Right lung (tissue), 5 donors: ENCODE measurements around the gene IL24. TPM values are rescaled to one million over a fixed set of nuclear protein-coding genes. Genes with fewer than 3 reads are reported as not detected.
"Not testable (repeated sequence)": the region's sequence is repeated elsewhere in the genome, so short reads cannot be mapped to it uniquely, and the experiment has no call there.

Experiments used
- DNase-seq, 2 donors: peaks; one replicate each; pipeline ENCODE4 v3.0.0-alpha.2; 2013
- polyA plus RNA-seq, 5 donors: library from polyadenylated mRNA; unstranded; fragments of 120-200 nt; gene quantifications; one replicate each; pipeline versions ENCODE4 v1.2.1 to v1.2.3, GENCODE V29; 2013; ENCODE audit warnings: inconsistent platforms in 1 of 5, low replicate concordance in 1 of 5; ENCODE audit not compliant: insufficient read length in 5 of 5, insufficient read depth in 1 of 5

The IL24 gene
- polyA plus RNA-seq, 5 donors: 0.22 to 0.64 (median 0.29) TPM

DNA sequence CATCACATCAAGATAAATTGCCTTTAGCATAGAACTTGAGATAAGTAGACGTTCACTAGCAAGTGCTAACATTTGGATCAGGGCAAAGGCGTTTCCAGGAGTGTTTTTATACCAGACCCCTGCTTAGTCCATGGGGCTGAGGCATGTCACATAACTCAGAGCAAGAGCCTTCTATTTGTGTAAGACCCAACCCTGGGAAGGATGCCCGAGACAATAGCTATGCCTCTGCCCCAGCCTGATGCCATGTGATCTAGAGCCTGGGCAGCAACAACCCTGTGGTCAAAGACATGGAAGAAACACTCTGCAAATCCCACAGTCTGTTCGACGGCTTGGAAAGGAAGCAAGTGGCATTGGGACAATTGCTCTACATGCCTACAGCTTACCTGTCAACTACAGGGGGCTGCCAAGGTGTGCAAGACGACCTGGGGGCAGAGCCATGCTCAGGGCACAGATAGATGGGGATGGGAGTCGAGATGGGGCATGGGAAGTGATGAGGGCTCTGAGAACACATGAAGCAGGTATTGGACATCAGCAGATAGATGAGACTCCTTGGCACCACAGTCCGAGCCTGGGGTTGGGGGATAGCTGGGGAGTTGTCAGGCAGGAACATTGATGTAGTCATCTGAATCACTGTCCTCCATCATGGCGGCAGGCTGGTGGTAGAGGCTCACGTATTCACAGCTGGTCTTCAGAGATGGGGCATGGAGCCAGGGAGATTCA, 7.3 kb downstream of the IL24 start:
- no peak for DNase-seq

DNA sequence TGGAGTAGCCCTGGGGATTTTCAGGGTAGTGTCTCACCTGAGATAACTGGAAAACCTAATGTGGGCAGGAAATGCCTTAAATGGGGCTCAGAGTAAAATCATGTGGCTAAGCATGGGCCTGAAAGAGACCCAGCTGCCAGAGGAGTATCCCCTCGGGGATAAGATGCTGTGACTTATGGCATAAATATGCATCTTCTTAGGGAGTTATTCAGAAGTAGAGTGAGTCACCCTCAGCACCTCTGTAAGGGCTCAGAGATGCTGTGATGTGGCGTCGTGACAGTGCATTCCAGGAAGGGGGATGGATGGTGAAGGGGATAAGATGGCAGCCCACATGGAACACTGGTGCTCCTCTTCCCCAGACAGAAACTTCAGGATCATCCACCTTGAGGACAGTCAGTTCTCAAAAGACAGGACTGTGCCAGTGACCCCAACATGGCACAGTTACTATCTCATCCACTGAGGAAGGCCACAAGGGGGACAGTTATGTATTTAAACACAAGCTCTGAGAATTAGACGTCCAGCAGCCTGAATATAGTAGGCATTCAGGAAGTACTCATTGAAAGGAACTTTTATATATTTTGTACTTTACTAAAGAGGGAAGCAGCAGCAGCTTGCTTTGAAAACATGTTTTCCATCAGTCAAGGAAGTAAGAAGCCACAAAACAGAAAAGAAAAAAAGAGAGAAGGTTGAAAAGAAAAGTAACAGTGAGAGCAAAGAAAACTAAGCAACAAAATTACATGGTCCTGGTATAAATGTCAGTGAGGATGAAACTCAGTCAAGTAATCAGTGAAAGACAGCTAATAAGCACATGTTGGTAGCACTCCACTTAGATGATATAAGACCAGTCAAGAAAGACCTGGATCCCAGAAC, 8.3 kb downstream of the IL24 start:
- no peak for DNase-seq

DNA sequence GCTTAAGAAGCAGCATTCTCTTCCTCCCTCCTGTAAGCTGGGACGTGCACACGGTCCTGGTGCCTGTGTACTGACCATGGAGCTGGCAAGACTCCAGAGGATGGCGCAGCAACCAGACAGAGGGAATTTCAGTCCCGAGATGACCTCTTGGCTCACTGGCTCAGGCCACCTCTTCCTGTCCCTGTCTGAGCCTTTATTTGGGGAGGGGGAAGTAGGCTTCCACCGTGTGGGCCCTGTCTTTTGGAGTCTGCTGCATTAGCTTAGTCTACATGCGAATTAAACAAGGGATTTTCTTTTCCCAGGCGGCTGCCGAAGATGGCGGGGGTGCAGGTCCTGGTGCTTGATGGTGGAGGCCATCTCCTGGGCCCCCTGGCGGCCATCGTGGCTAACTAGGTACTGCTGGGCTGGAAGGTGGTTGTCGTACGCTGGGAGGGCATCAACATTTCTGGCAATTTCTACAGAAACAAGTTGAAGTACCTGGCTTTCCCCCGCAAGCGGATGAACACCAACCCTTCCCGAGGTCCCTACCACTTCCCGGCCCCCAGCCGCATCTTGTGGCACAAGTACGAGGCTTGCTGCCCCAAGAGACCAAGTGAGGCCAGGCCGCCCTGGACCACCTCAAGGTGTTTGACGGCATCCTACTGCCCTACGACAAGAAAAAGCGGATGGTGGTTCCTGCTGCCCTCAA, 10.2 kb downstream of the IL24 start:
- DNase-seq: no peak

DNA sequence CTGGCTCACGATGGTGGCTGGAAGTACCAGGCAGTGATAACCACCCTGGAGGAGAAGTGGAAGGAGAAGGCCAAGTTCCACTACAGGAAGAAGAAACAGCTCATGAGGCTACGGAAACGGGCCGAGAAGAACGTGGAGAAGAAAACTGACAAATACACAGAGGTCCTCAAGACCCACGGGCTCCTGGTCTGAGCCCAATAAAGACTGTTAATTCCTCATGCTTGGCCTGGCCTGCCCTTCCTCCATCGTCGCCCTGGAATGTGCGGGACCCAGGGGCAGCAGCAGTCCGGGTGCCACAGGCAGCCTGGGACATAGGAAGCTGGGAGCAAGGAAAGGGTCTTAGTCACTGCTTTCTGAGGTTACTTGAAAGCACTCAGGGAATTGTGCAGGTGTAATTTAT, 10.8 kb downstream of the IL24 start:
- no peak for DNase-seq

DNA sequence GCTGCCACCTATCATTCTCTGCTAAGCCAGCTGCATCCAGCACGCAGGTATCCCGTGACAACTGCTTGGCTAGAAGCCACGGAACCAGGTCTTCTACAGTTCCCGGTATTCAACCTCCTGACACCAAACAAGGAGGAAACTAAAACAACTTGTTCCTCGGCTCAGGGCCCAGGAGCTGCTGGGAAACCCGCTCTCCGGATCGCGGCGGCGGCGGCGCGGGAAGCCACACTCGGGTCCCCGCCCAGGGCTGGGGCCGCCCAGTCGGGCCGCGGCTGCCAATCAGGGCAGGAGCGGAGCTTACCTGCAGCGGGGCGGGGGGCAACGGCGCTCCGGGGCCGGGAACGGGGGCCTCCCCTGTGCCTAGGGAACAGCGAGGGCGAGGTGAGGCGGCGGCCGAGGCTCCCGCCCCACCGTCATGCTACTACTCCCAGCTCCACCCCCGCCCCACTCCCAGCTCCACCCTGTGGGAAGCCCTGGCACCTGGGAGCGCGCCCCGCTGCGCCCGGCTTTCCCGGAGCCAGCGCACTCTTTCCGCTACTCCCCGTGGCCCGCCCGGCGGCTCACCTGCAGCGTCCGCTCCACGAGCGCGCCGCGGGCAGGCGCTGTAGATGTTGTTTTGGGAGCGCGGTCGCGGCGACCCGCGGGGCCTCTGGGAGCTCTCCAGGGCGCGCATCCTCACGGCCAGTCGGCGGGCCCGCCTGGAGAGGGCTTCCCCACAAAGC, 12.1 kb downstream of the IL24 start:
- DNase-seq: peak; percentile 65 to 69

DNA sequence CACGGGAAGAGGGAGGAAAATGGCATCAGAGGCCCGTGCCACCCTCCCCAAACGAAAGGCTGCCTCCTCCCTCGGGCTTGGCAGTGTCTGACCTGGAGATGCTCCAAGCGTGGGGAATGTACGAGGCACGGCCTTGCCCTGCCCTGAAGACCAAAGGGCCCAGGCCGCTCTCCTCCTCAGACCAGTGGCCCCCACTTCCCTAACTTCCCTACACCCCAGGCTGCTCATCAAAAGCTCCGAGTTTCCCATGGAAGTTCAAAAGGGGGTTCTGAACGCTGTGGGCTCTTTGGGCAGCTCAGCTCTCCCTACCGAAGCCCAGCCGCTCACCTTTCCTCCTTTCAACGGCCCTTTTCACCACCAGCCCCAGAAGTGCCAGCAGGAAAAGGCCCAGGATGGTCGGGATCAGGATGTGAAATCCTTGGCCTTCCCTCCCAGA, 12.7 kb downstream of the IL24 start:
- DNase-seq: no peak

DNA sequence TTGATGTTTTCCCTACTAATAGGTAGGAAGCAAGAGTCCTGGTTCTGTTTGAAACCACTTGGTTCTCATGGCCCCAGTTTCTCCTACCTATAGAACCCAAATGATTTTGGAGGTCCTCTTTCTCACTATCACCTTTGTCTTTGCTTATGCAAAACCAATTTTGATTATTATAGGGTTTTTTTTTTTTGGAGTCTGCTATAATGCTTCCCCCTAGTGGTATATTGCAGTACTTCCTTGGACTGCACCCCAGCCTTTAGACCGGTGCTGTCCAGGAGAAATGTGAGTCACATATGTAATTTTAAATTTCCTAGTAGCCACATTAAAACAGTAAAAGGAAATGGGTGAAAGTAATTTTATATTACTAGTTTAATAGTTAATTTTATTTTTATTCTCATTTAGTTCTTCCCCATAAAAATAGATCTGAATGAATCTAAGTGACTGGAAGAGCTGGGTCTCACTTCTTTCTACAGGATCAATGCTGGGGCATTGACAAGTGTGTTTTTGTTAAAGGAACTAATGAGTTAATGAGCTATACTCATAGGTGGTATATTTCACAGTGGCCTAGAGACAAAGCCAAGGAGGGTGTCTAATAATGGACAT, 13.9 kb downstream of the IL24 start:
- DNase-seq: no peak

DNA sequence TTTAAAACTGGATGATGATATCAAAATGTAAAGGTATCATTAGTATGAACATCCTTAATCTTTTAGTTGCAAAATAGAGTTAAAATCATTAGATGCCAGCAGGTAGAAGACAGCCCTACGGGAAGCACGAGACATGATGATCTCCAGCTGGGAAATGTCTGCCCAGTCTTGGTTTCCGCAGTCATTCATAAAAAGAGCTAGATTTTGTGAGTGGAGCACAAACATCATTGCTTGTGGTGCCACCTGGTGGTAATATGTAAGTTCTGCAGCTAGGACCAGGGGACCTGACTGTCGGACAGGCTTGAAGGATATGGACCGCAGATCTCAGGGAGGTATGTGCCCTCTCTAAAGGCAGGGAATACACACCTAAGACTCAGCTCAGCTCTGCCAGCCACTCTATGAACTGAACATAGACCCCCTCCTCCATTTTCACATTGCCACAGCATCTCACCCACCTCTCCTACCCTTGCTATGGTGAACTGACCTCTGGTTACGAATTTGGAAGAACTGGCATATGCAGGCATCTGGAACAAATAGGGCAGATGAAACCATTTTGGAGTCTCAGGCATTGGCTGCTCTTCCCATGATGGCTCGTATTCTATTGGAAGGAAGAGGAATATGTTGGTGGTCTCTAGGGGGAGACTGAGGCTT, 15.3 kb downstream of the IL24 start:
- DNase-seq: peak; percentile 60 to 73

DNA sequence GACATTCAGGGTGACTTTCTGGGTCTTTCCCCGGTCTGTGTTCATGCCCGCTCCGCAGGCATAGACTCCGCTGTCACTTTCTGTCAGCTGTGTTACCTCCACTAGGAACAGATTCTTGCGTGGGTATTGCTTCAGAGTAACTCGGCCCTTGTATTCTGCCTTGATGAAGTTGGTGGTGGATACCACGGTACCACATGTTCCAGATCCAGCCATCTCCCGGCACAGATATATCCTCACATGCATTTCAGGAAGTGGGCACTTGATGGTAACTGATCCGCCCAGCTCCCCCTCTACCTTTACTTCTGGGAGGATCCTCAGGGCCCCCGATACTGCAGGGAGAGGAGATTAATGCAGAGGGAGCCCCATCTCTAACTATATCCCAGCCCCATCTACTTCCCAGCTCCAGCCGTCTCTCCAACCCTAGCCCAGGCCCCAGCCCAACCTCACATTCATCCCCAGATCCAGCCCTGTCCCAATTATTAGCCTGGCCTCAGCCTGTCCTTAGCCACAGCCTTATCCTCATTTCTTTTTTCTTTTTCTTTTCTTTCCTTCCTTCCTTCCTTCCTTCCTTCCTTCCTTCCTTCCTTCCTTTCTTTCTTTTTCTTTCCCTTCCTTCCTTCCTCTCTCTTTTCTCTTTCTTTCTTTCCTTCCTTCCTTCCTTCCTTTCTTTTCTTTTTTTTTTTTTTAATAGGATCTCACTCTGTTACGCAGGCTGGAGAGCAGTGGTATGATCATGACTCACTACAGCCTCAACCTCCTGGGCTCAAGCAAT, 16.7 kb downstream of the IL24 start:
- DNase-seq: no peak

DNA sequence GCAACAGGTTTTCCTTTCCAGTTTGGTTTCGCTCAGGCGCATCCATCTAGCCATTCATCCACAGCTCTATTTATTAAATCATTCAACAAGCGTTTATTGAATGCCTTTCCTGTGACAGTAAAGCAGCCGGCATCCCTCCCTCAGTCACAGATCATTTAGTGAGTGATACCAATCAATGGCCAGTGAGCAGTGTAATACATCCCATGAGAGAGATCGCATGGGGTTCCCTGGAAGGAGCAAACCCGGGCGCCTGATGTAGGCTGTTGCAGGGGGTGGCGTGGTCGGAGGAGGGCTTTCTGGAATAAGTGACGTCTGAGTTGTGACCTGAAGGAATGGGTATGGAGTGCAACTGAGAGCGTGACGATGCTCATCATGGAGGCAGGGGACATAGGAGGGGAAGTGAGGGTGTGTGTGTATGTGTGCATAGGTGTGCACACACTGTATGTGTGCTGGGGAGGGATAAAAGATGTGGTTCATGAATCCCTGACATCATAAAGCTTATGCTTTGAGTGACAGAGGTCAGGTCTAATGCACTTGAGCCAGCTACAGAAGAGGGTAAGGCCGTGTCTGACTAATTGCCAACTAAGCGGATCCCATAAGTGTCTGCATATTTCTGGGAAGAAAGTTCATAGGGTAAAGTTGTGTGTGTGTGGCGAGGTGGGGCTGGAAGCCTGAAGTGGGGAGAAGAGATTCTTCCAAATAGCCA, 17.9 kb downstream of the IL24 start:
- DNase-seq: no peak

DNA sequence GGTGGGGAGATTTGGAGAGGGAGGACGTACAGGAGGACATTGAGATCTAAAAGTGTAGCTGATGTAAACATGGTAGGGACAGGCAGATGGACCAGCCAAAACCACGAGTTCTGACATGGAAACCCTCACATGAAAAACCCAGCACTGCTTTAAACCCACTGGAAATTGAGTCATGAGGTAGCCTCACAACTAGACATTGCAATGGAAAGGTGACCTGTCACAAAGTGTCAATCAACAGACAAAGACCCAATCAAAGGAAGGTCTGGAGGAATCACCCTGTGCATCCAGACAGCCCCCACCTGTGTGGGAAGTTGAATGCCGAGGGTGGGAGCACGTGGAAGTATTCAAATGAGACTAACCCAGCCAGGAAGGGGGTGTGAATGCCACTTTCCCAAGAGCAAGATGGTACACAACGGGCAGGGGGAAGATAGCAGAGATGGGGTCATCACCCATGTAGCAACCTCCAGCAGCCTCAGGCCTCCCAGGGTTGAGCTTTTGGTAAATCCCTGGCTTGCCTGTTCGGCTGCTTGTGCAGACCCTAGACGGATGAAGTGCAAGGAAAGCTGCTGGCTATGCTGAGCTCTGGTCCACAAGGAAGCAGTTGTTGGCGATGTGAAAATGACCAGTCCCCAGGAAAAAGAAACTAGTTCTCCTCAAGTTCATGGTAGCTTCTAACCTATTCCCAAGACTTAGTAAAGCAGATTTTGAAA, 18.9 kb downstream of the IL24 start:
- DNase-seq: no peak

DNA sequence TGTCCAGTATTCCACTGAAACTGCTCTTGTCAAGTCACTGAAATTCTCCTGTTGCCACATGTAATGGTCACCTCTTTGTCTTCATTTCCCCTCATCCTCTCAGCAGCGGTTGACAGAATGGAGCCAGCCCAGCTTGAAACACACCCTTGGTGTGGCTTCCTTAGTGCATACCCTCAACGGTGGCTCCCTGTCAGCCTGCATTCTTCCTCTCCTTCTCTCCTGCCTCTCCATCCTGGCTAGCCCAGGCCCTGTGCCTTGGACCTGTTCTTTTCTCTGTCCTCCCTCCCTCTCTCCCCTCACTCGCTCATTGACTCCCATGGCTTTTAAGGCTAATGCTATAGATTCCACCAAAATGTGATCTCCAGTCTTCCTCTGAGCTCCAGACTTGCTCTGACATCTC, 20.8 kb downstream of the IL24 start:
- no peak for DNase-seq

DNA sequence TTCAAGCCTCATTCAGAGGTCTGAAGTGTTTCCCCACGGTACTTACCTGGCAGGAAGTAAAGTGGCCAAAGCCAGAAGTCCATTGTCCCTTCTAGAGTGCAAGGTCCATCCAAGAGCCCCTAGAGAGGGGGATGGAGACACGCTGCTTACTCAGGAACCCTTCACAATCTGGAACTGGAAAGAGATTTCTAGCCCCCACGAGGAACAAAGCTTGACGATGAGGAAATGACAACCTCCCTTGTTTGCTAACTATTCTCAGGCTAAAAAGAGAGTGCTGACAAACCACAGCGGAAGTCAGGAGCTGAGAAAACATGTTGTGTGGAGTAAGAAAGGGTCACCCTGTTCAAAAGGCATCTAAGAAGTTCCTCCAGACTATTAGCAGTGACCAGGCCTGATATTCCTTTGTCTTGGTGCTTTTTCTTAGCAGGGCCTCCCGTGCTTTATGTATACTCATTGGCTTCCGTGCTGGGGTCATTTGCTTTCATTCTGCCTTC, 24.6 kb downstream of the IL24 start, which contains the start of gene FCMR:
Gene FCMR, minus strand, starts transcription at position 170 of the 494 bp plus-strand sequence. Its CDS starts 87 bp downstream, at position 83.
- no peak for DNase-seq

DNA sequence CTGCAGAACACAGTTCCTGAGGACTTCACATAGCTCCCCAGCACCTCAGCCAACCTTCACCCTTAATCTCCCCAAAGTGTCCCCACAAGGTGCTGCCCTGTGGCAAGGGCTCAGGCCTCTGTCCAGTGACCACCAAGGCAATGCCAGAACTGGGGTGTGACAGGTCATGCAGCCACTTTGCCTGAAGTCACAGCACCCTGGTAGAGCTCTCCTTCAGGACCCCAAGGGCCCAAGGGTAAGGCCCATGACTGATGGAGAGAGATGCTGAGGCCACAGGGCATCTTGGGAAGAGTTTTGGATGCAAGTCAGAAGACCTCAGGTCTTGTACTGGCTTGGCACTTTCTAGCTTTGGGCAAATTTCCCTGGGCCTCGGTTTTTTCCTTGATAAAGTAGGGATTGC, 25.3 kb downstream of the IL24 start:
- no peak for DNase-seq

DNA sequence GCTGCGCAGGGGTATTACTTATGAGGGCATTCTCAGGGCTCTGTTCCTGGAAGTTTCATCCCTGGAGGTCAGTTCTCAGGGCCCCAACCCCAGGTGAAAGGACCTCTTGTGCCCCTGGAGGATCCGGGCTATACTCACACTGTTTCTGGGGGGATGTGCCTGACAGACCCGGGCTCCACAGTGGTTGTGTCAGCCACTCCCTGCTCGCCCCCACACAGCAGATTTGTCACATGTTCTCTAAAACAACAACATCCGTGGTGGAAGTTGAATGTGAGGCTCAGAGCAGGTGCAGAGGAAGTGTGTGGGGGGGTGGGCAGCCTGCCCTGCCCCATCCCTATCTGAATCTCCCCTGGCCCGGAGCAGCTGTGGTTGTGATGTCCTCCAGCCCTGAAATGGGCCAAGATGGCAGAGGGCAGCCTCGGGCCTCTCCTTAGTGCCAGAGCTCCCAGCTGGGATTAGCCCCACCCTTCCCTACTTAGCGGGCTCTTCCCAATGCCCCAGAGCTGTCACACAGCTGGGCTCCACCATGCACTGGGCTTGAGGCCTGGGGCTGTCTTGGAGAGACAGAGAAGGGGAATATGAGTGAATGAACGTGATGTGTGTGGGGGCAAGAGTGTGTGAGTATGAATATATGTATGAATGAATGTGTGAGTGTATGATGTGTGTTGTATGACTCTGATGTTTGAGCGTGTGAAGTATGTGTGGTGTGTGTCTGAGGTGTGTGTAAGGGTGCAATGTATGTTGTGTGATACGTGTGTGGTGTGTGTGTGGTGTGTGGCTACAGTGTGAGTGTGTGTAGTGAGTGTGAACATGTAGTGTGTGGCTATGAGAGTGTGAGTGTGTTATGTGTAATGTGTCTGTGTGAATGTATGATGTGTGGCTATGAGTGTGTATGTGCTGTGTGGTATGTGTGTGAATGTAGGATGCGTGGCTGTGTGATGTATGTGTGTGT, 26.0 kb downstream of the IL24 start:
- DNase-seq: no peak

DNA sequence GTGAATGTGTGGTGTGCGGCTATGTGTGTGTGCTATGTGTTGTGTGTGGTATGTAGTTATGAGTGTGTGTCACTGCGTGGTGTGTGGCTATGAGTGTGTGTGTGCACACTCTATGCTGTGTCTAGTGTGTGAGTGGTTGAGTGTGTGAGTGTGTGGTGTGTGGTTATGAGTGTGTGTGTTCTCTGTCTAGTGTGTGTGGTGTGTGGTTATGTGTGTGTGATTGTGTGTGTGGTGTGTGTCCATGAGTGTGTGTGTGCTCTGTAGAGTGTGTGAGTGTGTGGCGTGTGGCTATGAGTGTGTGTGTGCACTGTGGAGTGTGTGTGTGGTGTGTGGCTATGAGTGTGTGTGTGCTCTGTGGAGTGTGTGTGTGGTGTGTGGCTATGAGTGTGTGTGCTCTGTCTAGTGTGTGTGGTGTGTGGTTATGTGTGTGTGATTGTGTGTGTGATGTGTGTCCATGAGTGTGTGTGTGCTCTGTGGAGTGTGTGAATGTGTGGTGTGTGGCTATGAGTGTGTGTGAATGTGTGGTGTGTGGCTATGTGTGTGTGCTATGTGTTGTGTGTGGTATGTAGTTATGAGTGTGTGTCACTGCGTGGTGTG, 26.8 kb downstream of the IL24 start:
- DNase-seq: not testable (repeated sequence)

DNA sequence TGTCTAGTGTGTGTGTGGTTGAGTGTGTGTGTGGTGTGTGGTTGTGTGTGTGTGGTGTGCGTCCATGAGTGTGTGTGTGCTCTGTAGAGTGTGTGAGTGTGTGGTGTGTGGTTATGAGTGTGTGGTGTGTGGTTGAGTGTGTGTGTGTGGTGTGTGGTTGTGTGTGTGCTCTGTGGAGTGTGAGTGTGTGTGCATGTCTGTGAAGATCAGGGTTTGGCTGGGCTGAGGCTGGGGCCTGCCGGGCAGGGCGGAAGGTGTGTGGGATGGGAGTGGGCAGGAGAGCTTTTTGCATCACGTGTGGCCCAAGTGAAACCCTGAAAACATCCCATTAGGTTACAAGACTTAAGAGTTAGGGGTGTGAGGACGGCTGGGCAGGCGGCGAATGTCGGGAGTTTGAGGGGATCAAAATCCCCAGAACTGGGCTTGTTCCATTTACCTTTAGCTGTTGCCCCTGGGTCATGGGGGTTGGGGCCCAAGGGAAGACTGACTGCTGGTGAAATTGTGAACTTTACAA, 27.4 kb downstream of the IL24 start:
- DNase-seq: no peak
